Measurements from ENCODE around the gene S100A1. TPM values are rescaled to one million over a fixed set of nuclear protein-coding genes. Genes with fewer than 3 reads are reported as not detected.
A peak's percentile ranks its signal among the peaks of the same experiment; 100 is the strongest.

The S100A1 gene
- total RNA-seq, 1 donor from 2014 or later: not detected

DNA sequence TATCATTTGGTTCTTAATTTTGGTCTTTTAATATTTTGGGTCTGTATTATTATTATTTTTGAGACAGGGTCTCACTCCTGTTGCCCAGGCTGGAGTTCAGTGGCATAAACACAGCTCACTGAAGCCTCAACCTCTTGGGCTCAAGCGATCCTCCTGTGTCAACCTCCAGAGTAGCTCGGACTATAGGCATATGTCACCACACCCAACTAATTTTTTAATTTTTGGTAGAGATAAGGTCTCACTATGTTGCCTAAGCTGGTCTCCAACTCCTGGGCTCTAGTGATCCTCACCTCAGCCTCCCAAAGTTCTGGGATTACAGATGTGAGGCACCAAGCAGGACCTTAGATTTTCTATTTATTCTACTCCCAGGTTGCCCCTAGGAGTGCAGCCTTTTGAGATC, 45.3 kb downstream of the S100A1 start:
- Mint-ChIP-seq H3K9me3 (no peaks in the 10 kb centered on the region), H3K36me3 (peaks cover 11% of the 10 kb centered on the region), H3K4me1 (peaks cover 23% of the 10 kb centered on the region), H3K27me3 (ENCODE audit: insufficient read depth, low read depth) (peaks cover 9% of the 10 kb centered on the region), H3K4me3 (peak overlapping the region; percentile 62), H3K27ac (no peak overlapping the region)
- H2AFZ ChIP-seq (replicated peaks): no peak overlapping the region
- H3K27ac ChIP-seq: no peak overlapping the region
- H3K36me3 ChIP-seq: peaks cover 8% of the 10 kb centered on the region
- H4K20me1 ChIP-seq (ENCODE audit: low read depth): peaks cover 21% of the 10 kb centered on the region
- TF ChIP-seq EZH2 (IDR thresholded peaks at IDR 0.05) (no peak), CTCF (IDR thresholded peaks at IDR 0.05) (no peak), EZH2phosphoT487 (IDR thresholded peaks at IDR 0.05) (no peak)
- peaks cover 23% of the 10 kb centered on the region for H3K79me2 ChIP-seq (ENCODE audit: low read depth)
- no peaks in the 10 kb centered on the region for H3K9me3 ChIP-seq (ENCODE audit: low read depth)
- H3F3A ChIP-seq (ENCODE audit: low read depth): peaks cover 23% of the 10 kb centered on the region
- H3K4me3 ChIP-seq: no peak overlapping the region
- H3K4me2 ChIP-seq: no peak overlapping the region
- H3K27me3 ChIP-seq: peaks cover 14% of the 10 kb centered on the region
- H3K9ac ChIP-seq: no peak overlapping the region
- DNase-seq (ENCODE audit: low spot score): no peak
- peaks cover 15% of the 10 kb centered on the region for H3K4me1 ChIP-seq

DNA sequence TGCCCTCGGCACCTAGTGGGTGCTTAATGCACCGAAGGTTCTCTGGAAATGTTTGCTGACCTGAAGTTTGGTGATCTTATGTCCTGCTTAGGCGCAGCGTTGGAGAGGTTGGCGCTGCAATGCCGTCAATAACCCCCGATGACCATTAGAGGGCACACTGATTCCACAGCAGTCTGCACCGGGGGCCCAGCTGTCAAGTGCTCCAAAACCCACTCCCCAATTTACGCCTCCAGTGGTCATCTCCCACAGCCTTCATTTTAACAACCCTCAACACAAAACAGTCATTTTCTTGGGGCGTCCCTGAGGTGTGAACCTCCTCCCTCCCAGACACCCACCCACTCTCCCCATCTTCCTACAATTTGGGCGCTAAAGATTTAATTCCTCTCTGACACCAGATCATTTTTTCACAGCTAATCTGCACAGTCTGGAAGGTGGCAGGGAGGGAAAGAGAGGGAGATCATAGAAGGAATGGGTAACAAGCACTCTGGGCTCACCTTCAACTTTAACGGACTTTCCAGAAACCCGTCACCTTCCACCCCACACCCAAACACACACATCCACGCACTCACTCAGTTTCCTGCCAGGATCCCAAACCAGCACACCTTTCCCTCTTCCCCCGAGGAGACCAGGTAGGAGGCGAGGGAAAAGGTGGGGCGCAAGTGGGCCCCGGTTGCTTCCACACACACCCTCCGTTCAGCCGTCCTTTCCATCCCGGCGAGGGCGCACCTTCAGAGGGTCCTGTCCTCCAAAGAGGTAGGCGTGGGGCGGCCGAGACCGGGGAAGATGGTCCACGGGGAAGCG, 49.7 kb downstream of the S100A1 start:
- Histone ChIP-seq H3F3A (ENCODE audit: low read depth) (peaks cover 13% of the 10 kb centered on the region), H3K9me3 (ENCODE audit: low read depth) (no peaks in the 10 kb centered on the region), H3K27me3 (peaks cover 52% of the 10 kb centered on the region), H3K79me2 (ENCODE audit: low read depth) (no peaks in the 10 kb centered on the region), H3K4me3 (peak overlapping the region; percentile 51), H3K4me1 (peaks cover 18% of the 10 kb centered on the region), H3K36me3 (no peaks in the 10 kb centered on the region), H3K27ac (no peak overlapping the region), H4K20me1 (ENCODE audit: low read depth) (peaks cover 5% of the 10 kb centered on the region), H3K4me2 (peak overlapping the region; percentile 94), H3K9ac (no peak overlapping the region), H2AFZ (replicated peaks) (no peak overlapping the region)
- Mint-ChIP-seq H3K27me3 (ENCODE audit: insufficient read depth, low read depth) (peaks cover 45% of the 10 kb centered on the region), H3K27ac (no peak overlapping the region), H3K9me3 (peaks cover 2% of the 10 kb centered on the region), H3K4me3 (peak overlapping the region; percentile 80), H3K36me3 (peaks cover 2% of the 10 kb centered on the region), H3K4me1 (peaks cover 20% of the 10 kb centered on the region)
- TF ChIP-seq CTCF (IDR thresholded peaks at IDR 0.05) (peak; percentile 90), EZH2phosphoT487 (IDR thresholded peaks at IDR 0.05) (no peak)
- peak; percentile 81 for DNase-seq (ENCODE audit: low spot score)

GRCh38 chr1:153678519-153679336, 50.5 kb downstream of the S100A1 start, which contains the start of gene NPR1:
Gene NPR1 (plus strand): TSS chr1:153678688. CDS start chr1:153679109, 421 bp downstream.
- Mint-ChIP-seq H3K27me3 (ENCODE audit: insufficient read depth, low read depth) (peaks cover 45% of the 10 kb centered on the region), H3K9me3 (peaks cover 2% of the 10 kb centered on the region), H3K4me3 (peak within 1 kb of the TSS; percentile 80), H3K36me3 (peaks cover 2% of the 10 kb centered on the region), H3K27ac (no peak within 1 kb of the TSS), H3K4me1 (peaks cover 20% of the 10 kb centered on the region)
- peak; percentile 83 for TF ChIP-seq EZH2 (IDR thresholded peaks at IDR 0.05)
- TF ChIP-seq CTCF (IDR thresholded peaks at IDR 0.05): no peak
- no peak within 1 kb of the TSS for H3K9ac ChIP-seq
- H3K4me3 ChIP-seq: peak within 1 kb of the TSS; percentile 51
- peaks cover 5% of the 10 kb centered on the region for H4K20me1 ChIP-seq (ENCODE audit: low read depth)
- H3K27me3 ChIP-seq: peaks cover 52% of the 10 kb centered on the region
- peak within 1 kb of the TSS; percentile 83 for H2AFZ ChIP-seq (replicated peaks)
- H3F3A ChIP-seq (ENCODE audit: low read depth): peaks cover 13% of the 10 kb centered on the region
- H3K79me2 ChIP-seq (ENCODE audit: low read depth): no peaks in the 10 kb centered on the region
- DNase-seq (ENCODE audit: low spot score): peak; percentile 49
- H3K9me3 ChIP-seq (ENCODE audit: low read depth): no peaks in the 10 kb centered on the region
- no peaks in the 10 kb centered on the region for H3K36me3 ChIP-seq
- peak within 1 kb of the TSS; percentile 94 for H3K4me2 ChIP-seq
- H3K27ac ChIP-seq: no peak within 1 kb of the TSS
- H3K4me1 ChIP-seq: peaks cover 18% of the 10 kb centered on the region
